Coronary artery (tissue), 2 donors: ENCODE data around the gene FBXO15.

Experiments used
- DNase-seq: peaks from one replicate; pipeline ENCODE4 v3.0.0-alpha.2; 2017; ENCODE audit warnings: low spot score
- H3K27ac ChIP-seq, 2 donors: fragments of 200-600 bp; sonication (generic); one replicate each; pipeline ENCODE4 v1.5.1; 2016 to 2019
- H3K4me3 ChIP-seq: fragments of 200-600 bp; sonication (generic); 2 replicates; pipeline ENCODE4 v1.5.1; 2016; ENCODE audit warnings: mild to moderate bottlenecking, moderate library complexity
- TF ChIP-seq, protein P1 (sequence below): fragments of 200-600 bp; sonication (generic); IDR thresholded peaks from one replicate; pipeline ENCODE4 v1.5.1; 2019; ENCODE audit warnings: antibody characterized with exemption

Gene FBXO15

DNA sequence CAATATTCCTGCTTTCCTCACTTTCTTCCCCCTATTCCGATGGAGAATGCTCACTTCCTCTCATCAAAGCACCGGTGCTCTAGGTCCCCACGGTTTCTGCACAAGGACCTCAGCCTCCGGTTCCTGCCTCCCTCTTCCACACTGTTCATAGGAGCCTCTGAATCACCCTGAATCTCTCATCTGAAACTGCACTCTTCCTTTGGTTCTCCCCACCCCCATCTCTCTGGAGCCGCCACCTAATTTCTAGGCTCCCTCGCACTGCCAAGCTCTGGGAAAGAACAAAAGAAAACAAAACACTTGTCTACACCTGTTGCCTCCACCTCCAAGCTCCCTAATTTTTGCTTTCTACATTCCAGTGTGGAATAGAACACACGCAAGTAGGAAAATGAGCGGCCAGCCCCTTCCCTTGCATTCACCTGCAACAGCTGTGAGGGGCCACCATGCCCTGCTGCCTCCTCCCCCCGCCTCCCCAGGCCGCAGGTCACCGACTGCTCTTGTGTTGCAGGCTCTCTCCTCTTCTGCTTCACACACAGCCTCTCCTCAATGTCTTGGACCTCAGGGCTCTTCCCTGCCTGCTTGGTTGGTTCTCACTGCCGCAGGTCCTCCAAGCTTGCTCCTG is 9.6 kb downstream of the FBXO15 start:
- no peak for DNase-seq
- TF ChIP-seq, protein P1, sequence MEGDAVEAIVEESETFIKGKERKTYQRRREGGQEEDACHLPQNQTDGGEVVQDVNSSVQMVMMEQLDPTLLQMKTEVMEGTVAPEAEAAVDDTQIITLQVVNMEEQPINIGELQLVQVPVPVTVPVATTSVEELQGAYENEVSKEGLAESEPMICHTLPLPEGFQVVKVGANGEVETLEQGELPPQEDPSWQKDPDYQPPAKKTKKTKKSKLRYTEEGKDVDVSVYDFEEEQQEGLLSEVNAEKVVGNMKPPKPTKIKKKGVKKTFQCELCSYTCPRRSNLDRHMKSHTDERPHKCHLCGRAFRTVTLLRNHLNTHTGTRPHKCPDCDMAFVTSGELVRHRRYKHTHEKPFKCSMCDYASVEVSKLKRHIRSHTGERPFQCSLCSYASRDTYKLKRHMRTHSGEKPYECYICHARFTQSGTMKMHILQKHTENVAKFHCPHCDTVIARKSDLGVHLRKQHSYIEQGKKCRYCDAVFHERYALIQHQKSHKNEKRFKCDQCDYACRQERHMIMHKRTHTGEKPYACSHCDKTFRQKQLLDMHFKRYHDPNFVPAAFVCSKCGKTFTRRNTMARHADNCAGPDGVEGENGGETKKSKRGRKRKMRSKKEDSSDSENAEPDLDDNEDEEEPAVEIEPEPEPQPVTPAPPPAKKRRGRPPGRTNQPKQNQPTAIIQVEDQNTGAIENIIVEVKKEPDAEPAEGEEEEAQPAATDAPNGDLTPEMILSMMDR = no peak
- no peak overlapping the region for H3K27ac ChIP-seq
- H3K4me3 ChIP-seq = no peak overlapping the region

DNA sequence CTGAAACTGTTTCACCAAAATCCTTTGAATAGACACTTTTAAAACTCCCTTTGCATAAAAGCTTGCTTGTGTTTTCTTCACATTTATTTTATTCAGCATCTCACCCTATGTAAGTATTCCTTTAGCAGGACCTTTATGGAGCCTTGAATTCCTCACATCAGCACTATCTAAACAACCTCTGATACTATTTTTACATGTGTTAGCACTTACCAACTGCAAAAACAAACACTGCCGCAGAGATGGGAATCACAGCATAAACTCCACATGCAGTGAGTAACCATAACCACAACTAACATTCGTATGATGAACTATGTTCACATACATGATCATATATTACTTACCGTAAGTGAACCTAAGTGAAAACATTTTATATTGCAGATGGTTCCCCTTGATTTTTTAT is 15.4 kb downstream of the FBXO15 start:
- Histone ChIP-seq H3K27ac (no peak overlapping the region), H3K4me3 (no peak overlapping the region)
- TF ChIP-seq, protein P1 = no peak
- DNase-seq = no peak

DNA sequence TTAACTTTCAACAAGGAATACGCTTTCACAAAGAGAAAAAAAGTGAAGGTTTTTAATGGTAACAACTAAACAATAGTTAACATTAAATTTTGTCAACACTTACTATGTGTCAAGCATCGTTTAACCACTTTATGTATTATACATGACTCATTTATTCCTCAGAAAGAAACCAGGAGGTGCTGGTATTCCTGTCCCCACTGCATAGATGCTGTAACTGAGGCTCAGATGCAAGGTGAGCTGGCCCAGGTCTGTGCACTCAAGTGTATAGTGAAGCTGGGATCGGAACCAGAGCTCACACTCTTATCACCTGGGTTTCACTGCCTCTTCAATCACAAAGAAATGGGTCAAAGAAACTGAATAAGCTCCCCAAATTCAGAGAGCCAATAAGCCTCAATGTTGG is 16.5 kb downstream of the FBXO15 start:
- no peak overlapping the region for H3K27ac ChIP-seq
- no peak overlapping the region for H3K4me3 ChIP-seq
- TF ChIP-seq, protein P1 = no peak
- DNase-seq = no peak

DNA sequence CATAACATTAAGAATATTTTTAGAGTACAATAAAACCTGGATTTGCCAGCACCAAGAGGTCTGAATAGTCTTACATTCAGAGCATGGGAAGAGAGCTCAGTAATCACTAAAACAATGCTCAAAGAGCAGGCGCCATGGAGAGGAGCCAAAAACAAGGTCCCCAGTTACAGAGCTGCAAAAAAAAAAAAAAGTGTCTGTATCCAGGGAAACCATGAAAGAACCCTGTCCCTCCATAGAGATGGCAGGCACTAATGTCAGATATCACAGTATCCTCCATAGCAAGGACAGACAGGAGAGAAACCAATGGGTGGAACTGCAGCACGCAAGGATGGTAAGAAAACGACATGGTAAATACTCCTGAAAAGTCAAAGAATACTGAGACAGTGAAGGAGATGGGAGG is 19.5 kb downstream of the FBXO15 start:
- TF ChIP-seq, protein P1 = no peak
- DNase-seq = no peak
- H3K4me3 ChIP-seq = no peak overlapping the region
- H3K27ac ChIP-seq = no peak overlapping the region

DNA sequence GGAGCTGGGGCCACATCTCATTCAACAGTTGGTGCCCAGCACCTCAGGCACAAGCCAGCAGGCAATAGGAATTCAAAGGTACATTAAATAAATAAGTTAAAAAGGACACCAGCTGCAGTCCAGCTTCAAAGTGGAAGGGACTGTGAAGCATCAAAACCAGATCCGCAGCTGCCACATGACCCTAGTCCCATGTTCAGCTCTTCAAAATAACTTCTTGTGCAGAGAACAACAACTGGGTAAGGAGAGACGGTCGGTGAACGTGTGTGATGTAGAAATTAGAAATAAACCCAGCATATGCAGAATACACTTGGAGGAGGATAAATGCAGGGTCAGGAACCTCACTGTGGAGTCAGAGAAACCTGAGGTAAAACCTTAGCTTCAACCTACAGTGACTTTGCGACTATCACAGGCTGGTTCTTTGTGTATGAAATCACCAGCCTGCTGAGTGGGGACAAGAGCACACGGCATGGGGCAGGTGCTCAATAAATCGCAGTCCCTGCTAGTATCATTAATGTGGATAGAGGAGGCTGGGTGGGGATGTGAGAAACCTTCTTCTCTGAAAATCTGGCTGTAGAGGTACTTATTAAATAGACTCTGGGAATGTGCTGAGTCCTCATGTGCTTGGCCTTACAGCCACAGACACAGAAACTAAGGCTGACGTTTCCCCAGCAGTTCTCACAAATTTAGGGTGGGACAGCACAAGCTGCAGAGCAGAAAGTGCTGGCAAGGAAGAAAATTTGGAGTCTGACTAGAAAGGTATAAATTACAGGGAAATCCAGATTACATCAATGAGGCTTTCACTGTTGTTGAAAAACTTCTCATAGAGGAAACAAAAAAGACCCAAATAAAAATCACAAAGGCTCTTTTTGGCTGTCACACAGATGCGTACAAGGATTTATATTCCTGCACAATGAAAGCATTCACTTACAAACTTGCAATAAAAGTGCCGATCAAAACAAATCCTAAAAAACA is 20.7 kb downstream of the FBXO15 start:
- Histone ChIP-seq H3K27ac (no peak overlapping the region), H3K4me3 (no peak overlapping the region)
- no peak for DNase-seq
- TF ChIP-seq, protein P1 = no peak

DNA sequence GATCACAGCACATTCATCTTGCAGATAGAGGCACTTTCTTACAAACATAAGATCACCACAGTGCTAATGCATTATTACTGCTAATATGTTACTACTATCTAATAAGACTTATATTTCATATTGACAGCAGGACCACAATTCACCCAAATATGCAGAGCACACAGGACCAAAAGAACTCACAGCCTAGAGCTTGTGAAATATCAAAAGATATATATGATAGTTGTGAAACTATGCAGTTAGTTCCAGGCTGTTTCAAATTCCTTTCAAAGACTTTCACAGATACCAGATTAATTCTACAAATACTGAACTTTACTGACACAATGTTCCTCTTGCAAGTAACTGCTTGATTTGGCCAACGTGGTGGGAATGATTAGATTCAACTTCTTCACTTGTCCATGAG is 23.0 kb downstream of the FBXO15 start:
- DNase-seq = no peak
- H3K27ac ChIP-seq = no peak overlapping the region
- TF ChIP-seq, protein P1 = no peak
- no peak overlapping the region for H3K4me3 ChIP-seq

DNA sequence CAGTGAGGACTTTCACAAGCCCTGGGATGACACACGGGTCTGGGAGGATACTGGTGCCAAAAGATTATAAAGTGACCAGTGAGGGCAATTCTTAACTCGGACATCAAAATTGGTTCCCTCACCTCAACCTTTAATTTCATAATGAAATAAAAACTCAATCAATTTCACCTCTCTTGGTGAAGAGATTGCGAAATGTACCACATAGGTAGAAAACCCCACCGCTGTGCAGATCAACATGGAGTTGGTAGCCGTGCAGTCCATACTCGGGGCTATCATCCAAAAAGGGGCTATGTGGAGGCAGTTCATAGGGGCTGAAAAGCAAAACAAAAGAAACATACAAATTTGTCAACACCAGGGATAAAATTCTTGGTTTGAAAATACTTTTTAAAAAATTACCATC is 24.4 kb downstream of the FBXO15 start:
- H3K27ac ChIP-seq = no peak overlapping the region
- TF ChIP-seq, protein P1 = no peak
- DNase-seq = no peak
- H3K4me3 ChIP-seq = no peak overlapping the region
